Nephron progenitor cell (in vitro differentiated cells): ENCODE data around the gene GABRR1.

Experiments used
- DNase-seq: peaks from one replicate; pipeline ENCODE4 v3.0.0; 2021
- H3K27ac Mint-ChIP-seq: 2 replicates; pipeline ENCODE4 v1.8.0; 2021; ENCODE audit warnings: mild to moderate bottlenecking, moderate library complexity, mixed read lengths
- H3K27me3 Mint-ChIP-seq: 2 replicates; pipeline ENCODE4 v1.8.0; 2021; ENCODE audit warnings: mild to moderate bottlenecking, low read depth, mixed read lengths; ENCODE audit not compliant: poor library complexity
- H3K36me3 Mint-ChIP-seq: 2 replicates; pipeline ENCODE4 v1.8.0; 2021; ENCODE audit warnings: low read depth, mixed read lengths
- H3K4me1 Mint-ChIP-seq: 2 replicates; pipeline ENCODE4 v1.8.0; 2021; ENCODE audit warnings: mixed read lengths
- H3K4me3 Mint-ChIP-seq: 2 replicates; pipeline ENCODE4 v1.8.0; 2021; ENCODE audit warnings: mild to moderate bottlenecking, moderate library complexity, mixed read lengths
- H3K9me3 Mint-ChIP-seq: 2 replicates; pipeline ENCODE4 v1.8.0; 2021; ENCODE audit warnings: mild to moderate bottlenecking, moderate library complexity, mixed read lengths
- CTCF ChIP-seq: fragments of 200-600 bp; sonication (generic); IDR thresholded peaks from 2 replicates; pipeline ENCODE4 v1.5.0; 2021; ENCODE audit warnings: antibody characterized with exemption

GABRR1 gene

GRCh38 chr6:89215391-89215790 lies 1.8 kb downstream of the GABRR1 start:
- TF ChIP-seq CTCF: no peak
- Mint-ChIP-seq H3K36me3 (no peaks in the 10 kb centered on the region), H3K4me1 (peaks cover 21% of the 10 kb centered on the region), H3K27me3 (peaks cover 9% of the 10 kb centered on the region), H3K27ac (no peak overlapping the region), H3K4me3 (no peak overlapping the region), H3K9me3 (peaks cover 4% of the 10 kb centered on the region)
- DNase-seq: no peak

GRCh38 chr6:89214197-89214596 lies 3.0 kb downstream of the GABRR1 start:
- no peak overlapping the region for H3K4me3 Mint-ChIP-seq
- no peak for DNase-seq
- TF ChIP-seq CTCF: no peak
- no peaks in the 10 kb centered on the region for H3K36me3 Mint-ChIP-seq
- H3K27me3 Mint-ChIP-seq: peaks cover 9% of the 10 kb centered on the region
- H3K27ac Mint-ChIP-seq: no peak overlapping the region
- H3K9me3 Mint-ChIP-seq: peaks cover 4% of the 10 kb centered on the region
- H3K4me1 Mint-ChIP-seq: peaks cover 27% of the 10 kb centered on the region

GRCh38 chr6:89212472-89212871 lies 4.7 kb downstream of the GABRR1 start:
- no peak for DNase-seq
- Mint-ChIP-seq H3K36me3 (no peaks in the 10 kb centered on the region), H3K4me1 (peaks cover 23% of the 10 kb centered on the region), H3K9me3 (peaks cover 4% of the 10 kb centered on the region), H3K27ac (no peak overlapping the region), H3K27me3 (peaks cover 9% of the 10 kb centered on the region), H3K4me3 (no peak overlapping the region)
- no peak for TF ChIP-seq CTCF

GRCh38 chr6:89209457-89209856 lies 7.7 kb downstream of the GABRR1 start:
- no peak for TF ChIP-seq CTCF
- H3K27me3 Mint-ChIP-seq: no peaks in the 10 kb centered on the region
- H3K4me1 Mint-ChIP-seq: peaks cover 15% of the 10 kb centered on the region
- peaks cover 4% of the 10 kb centered on the region for H3K9me3 Mint-ChIP-seq
- H3K4me3 Mint-ChIP-seq: no peak overlapping the region
- H3K36me3 Mint-ChIP-seq: no peaks in the 10 kb centered on the region
- no peak for DNase-seq
- peak overlapping the region; percentile 9 for H3K27ac Mint-ChIP-seq

- H3K9me3 Mint-ChIP-seq: no peaks in the 10 kb centered on the region
Observed at GRCh38 chr6:89208551-89208950, 8.6 kb downstream of the GABRR1 start.

More at GRCh38 chr6:89208551-89208950, 8.6 kb downstream of the GABRR1 start:
- H3K4me1 Mint-ChIP-seq: peaks cover 15% of the 10 kb centered on the region
- no peak for TF ChIP-seq CTCF
- no peak overlapping the region for H3K27ac Mint-ChIP-seq
- no peaks in the 10 kb centered on the region for H3K36me3 Mint-ChIP-seq
- DNase-seq: no peak
- no peak overlapping the region for H3K4me3 Mint-ChIP-seq
- H3K27me3 Mint-ChIP-seq: peaks cover 4% of the 10 kb centered on the region
